Testis (tissue), 3 donors: ENCODE measurements around the gene FBXO34. TPM values are rescaled to one million over a fixed set of nuclear protein-coding genes. Genes with fewer than 3 reads are reported as not detected.

Source experiments
- DNase-seq: peaks from one replicate; pipeline ENCODE4 v3.0.0-alpha.2; 2019
- H3K27ac ChIP-seq, 2 donors: fragments of 200-600 bp; sonication (generic); one replicate each; pipeline ENCODE4 v1.5.1; 2019
- H3K27me3 ChIP-seq: fragments of 200-600 bp; sonication (generic); one replicate; pipeline ENCODE4 v1.5.1; 2019
- H3K36me3 ChIP-seq: fragments of 200-600 bp; sonication (generic); one replicate; pipeline ENCODE4 v1.5.1; 2017; ENCODE audit warnings: low read depth; ENCODE audit errors: missing control alignments
- H3K4me1 ChIP-seq: fragments of 200-600 bp; sonication (generic); one replicate; pipeline ENCODE4 v1.5.1; 2019
- H3K4me3 ChIP-seq, 2 donors: fragments of 200-600 bp; sonication (generic); one replicate each; pipeline ENCODE4 v1.5.1; 2017 to 2019
- H3K9me3 ChIP-seq: fragments of 200-600 bp; sonication (generic); one replicate; pipeline ENCODE4 v1.5.1; 2017
- POLR2A ChIP-seq: fragments of 450-650 bp; IDR thresholded peaks from one replicate; pipeline ENCODE4 v1.6.1; 2017; ENCODE audit warnings: antibody characterized with exemption, mild to moderate bottlenecking, moderate library complexity
- WGBS, 2 donors: methylation state at CpG; one replicate each; pipeline ENCODE4 v1.1.5; 2018; 5-methylcytosine and 5-hydroxymethylcytosine counted together
- intact Hi-C: fragments of 100-400 bp; cut with DNase I; formaldehyde crosslinking; loops from one replicate; pipeline ENCODE4 v1.15.1; 2023; ENCODE audit warnings: low total_unique reads
- polyA plus RNA-seq: library from polyadenylated mRNA; stranded (reverse); fragments of 350-450 nt; fragmentation: Illumina TruSeq; extraction: RNeasy Lipid Tissue Mini Kit (QIAGEN cat#74804); gene quantifications from one replicate; pipeline ENCODE4 v1.2.3, GENCODE V29; 2014; ENCODE audit warnings: low read depth, low replicate concordance; ENCODE audit not compliant: insufficient read depth
- total RNA-seq, 2 donors: library from RNA; depleted of rRNA; stranded (reverse); fragments of >200 nt; gene quantifications; one replicate each; pipeline ENCODE4 v1.2.3, GENCODE V29; 2016
- TF ChIP-seq, protein P1 (sequence below), 3 experiments: fragments of 450-650 bp in 2 of 3; fragments of 200-600 bp in 1 of 3; sonication (generic) in 1 of 3; IDR thresholded peaks; one replicate each; pipeline ENCODE4 v1.5.1; 2016 to 2019; ENCODE audit warnings: antibody characterized with exemption in 3 of 3, mild to moderate bottlenecking in 2 of 3, moderate library complexity in 1 of 3

FBXO34 gene
- total and polyA plus RNA-seq, 3 donors from 2014 or later = 62.1 to 91.7 (median 84.4) TPM

GRCh38 chr14:55313480-55313879, 42.3 kb downstream of the FBXO34 start:
- no peak for DNase-seq
- WGBS, 2 donors = 96% methylated on average over 5 of the region's 5 CpGs
- peaks cover 21% of the 10 kb centered on the region for H3K4me1 ChIP-seq
- no peaks in the 10 kb centered on the region for H3K27me3 ChIP-seq
- intact Hi-C loops = no loop called here
- no peaks in the 10 kb centered on the region for H3K36me3 ChIP-seq
- H3K27ac ChIP-seq = no peak overlapping the region
- H3K4me3 ChIP-seq = no peak overlapping the region
- no peaks in the 10 kb centered on the region for H3K9me3 ChIP-seq
- TF ChIP-seq POLR2A = no peak
- TF ChIP-seq, protein P1, sequence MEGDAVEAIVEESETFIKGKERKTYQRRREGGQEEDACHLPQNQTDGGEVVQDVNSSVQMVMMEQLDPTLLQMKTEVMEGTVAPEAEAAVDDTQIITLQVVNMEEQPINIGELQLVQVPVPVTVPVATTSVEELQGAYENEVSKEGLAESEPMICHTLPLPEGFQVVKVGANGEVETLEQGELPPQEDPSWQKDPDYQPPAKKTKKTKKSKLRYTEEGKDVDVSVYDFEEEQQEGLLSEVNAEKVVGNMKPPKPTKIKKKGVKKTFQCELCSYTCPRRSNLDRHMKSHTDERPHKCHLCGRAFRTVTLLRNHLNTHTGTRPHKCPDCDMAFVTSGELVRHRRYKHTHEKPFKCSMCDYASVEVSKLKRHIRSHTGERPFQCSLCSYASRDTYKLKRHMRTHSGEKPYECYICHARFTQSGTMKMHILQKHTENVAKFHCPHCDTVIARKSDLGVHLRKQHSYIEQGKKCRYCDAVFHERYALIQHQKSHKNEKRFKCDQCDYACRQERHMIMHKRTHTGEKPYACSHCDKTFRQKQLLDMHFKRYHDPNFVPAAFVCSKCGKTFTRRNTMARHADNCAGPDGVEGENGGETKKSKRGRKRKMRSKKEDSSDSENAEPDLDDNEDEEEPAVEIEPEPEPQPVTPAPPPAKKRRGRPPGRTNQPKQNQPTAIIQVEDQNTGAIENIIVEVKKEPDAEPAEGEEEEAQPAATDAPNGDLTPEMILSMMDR (IDR thresholded peaks at IDR 0.05) = no peak

DNA sequence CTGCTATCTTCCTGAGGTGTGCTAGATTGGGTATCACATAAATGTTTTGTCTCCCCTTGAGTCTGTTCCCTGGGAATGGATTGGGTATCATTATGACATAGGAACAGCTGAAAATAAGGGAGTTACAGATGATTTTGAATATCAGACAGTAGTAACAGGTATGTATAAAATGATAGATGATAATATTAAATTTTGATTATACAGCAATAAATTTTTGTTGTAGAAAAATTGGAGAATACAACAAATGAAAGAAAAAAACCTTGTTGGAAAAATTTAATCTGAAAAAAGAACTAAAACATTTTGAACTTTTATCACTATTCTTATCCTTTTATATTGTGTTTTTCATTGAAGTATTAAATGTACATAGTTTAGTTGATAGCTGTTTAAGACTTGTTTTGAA, 43.2 kb downstream of the FBXO34 start:
- H3K4me3 ChIP-seq = no peak overlapping the region
- DNase-seq = no peak
- H3K4me1 ChIP-seq = peaks cover 20% of the 10 kb centered on the region
- H3K27ac ChIP-seq = no peak overlapping the region
- no peaks in the 10 kb centered on the region for H3K27me3 ChIP-seq
- H3K9me3 ChIP-seq = no peaks in the 10 kb centered on the region
- intact Hi-C loops = no loop called here
- TF ChIP-seq, protein P1 (IDR thresholded peaks at IDR 0.05) = no peak
- TF ChIP-seq POLR2A = no peak
- H3K36me3 ChIP-seq = no peaks in the 10 kb centered on the region

GRCh38 chr14:55316564-55316963, 45.3 kb downstream of the FBXO34 start:
- no peaks in the 10 kb centered on the region for H3K27me3 ChIP-seq
- no peak for DNase-seq
- intact Hi-C loops = no loop called here
- WGBS, 2 donors = 68 to 80% methylated on average over 4 of the region's 4 CpGs
- no peaks in the 10 kb centered on the region for H3K9me3 ChIP-seq
- peaks cover 9% of the 10 kb centered on the region for H3K4me1 ChIP-seq
- H3K27ac ChIP-seq = peak overlapping the region; percentile 19 to 35
- H3K4me3 ChIP-seq = no peak overlapping the region
- TF ChIP-seq, protein P1 (IDR thresholded peaks at IDR 0.05) = no peak
- TF ChIP-seq POLR2A = no peak
- no peaks in the 10 kb centered on the region for H3K36me3 ChIP-seq

- H3K4me1 ChIP-seq = peaks cover 9% of the 10 kb centered on the region
- H3K36me3 ChIP-seq = no peaks in the 10 kb centered on the region
- H3K4me3 ChIP-seq = no peak overlapping the region
- no peak overlapping the region for H3K27ac ChIP-seq
- intact Hi-C loops = no loop called here
- H3K9me3 ChIP-seq = no peaks in the 10 kb centered on the region
- WGBS, 2 donors = 56 to 69% methylated on average over 3 of the region's 3 CpGs
- TF ChIP-seq POLR2A = no peak
- TF ChIP-seq, protein P1 (IDR thresholded peaks at IDR 0.05) = no peak
- H3K27me3 ChIP-seq = no peaks in the 10 kb centered on the region
- DNase-seq = no peak
Measured at GRCh38 chr14:55317542-55318306, 46.5 kb downstream of the FBXO34 start.

GRCh38 chr14:55318694-55319093, 47.5 kb downstream of the FBXO34 start:
- WGBS, 2 donors = 91 to 97% methylated on average over 1 of the region's 1 CpG

More at GRCh38 chr14:55318694-55319093, 47.5 kb downstream of the FBXO34 start:
- TF ChIP-seq, protein P1 (IDR thresholded peaks at IDR 0.05) = no peak
- no peak for TF ChIP-seq POLR2A
- Histone ChIP-seq H3K9me3 (no peaks in the 10 kb centered on the region), H3K27me3 (no peaks in the 10 kb centered on the region), H3K4me1 (peaks cover 9% of the 10 kb centered on the region), H3K4me3 (no peak overlapping the region), H3K36me3 (no peaks in the 10 kb centered on the region), H3K27ac (no peak overlapping the region)
- DNase-seq = no peak
- intact Hi-C loops = no loop called here
